HepG2 (cell line): ENCODE data around the gene RAB3B. TPM values are rescaled to one million over a fixed set of nuclear protein-coding genes. Genes with fewer than 3 reads are reported as not detected.
A peak's percentile ranks its signal among the peaks of the same experiment; 100 is the strongest.

Experiments
- ARID4A ChIP-seq: sonication (generic); formaldehyde crosslinking; IDR thresholded peaks from 2 replicates; pipeline ENCODE4 v1.5.0; 2020; ENCODE audit warnings: mild to moderate bottlenecking, missing genetic modification reagents, borderline replicate concordance
- E2F2 ChIP-seq: sonication (generic); formaldehyde crosslinking; IDR thresholded peaks from 2 replicates; pipeline ENCODE4 v1.4.0; 2020; ENCODE audit warnings: missing genetic modification reagents, borderline replicate concordance
- MZF1 ChIP-seq: sonication (generic); formaldehyde crosslinking; IDR thresholded peaks from 2 replicates; pipeline ENCODE4 v1.8.1; 2023; ENCODE audit warnings: mild to moderate bottlenecking, missing genetic modification reagents, borderline replicate concordance
- NFIC ChIP-seq: IDR thresholded peaks from 2 replicates; pipeline ENCODE4 v1.6.1; 2012; ENCODE audit warnings: mild to moderate bottlenecking, low read length, inconsistent platforms
- NR2F1 ChIP-seq, 2 experiments: fragments of 450-650 bp in 1 of 2; formaldehyde crosslinking in 1 of 2; IDR thresholded peaks; 2 replicates each; pipeline versions ENCODE4 v1.5.0 to v1.6.1; 2016 to 2020; ENCODE audit warnings: mild to moderate bottlenecking in 1 of 2, missing compliant biosample characterization in 1 of 2, missing genetic modification reagents in 1 of 2, moderate library complexity in 1 of 2
- SIN3A ChIP-seq: IDR thresholded peaks from 2 replicates; pipeline ENCODE4 v1.6.1; 2011; ENCODE audit warnings: low read depth, mild to moderate bottlenecking, control low read depth, low read length, borderline replicate concordance
- TFE3 ChIP-seq: IDR thresholded peaks from 2 replicates; pipeline ENCODE4 v1.6.1; 2016
- ZGPAT ChIP-seq: IDR thresholded peaks from 2 replicates; pipeline ENCODE4 v1.6.1; 2016; ENCODE audit warnings: mild to moderate bottlenecking
- ZNF503 ChIP-seq: sonication (generic); formaldehyde crosslinking; IDR thresholded peaks from 2 replicates; pipeline ENCODE4 v1.4.0; 2020; ENCODE audit warnings: missing genetic modification reagents
- ZNF788 ChIP-seq: sonication (generic); formaldehyde crosslinking; IDR thresholded peaks from 2 replicates; pipeline ENCODE4 v1.5.0; 2020; ENCODE audit warnings: mild to moderate bottlenecking, missing genetic modification reagents, borderline replicate concordance
- ZUFSP ChIP-seq: sonication (generic); formaldehyde crosslinking; IDR thresholded peaks from 2 replicates; pipeline ENCODE4 v1.9.0; 2021; ENCODE audit warnings: missing genetic modification reagents, mild to moderate bottlenecking, borderline replicate concordance
- polyA plus RNA-seq, 8 experiments: library from polyadenylated mRNA; depleted of rRNA in 3 of 8; stranded (reverse) in 7 of 8; unstranded in 1 of 8; fragments of >200 nt; fragmentation: Illumina TruSeq in 4 of 8; extraction: Trizol in 4 of 8; gene quantifications; 2 replicates each; pipeline versions ENCODE4 v1.2.1 to v1.2.3, GENCODE V29; 2011 to 2016; ENCODE audit warnings: low read depth in 4 of 8, missing spikeins in 1 of 8, mixed read lengths in 1 of 8; ENCODE audit not compliant: insufficient read depth in 1 of 8
- total RNA-seq, 5 experiments: library from RNA; depleted of rRNA; stranded (reverse); fragments of >200 nt; fragmentation: Illumina TruSeq; extraction: Trizol; gene quantifications; 2 replicates each; pipeline ENCODE4 v1.2.3, GENCODE V29; 2016; ENCODE audit warnings: low read depth in 1 of 5

Gene RAB3B
- total and polyA plus RNA-seq, 2 of the 13 experiments (the other 11 are each of a cell fraction or from before 2014, with no cell fraction given): 1.0 to 1.2 TPM

- TF ChIP-seq ARID4A (CRISPR knock-in tag): no peak
- TF ChIP-seq E2F2 (CRISPR knock-in tag): no peak
- TF ChIP-seq ZGPAT (CRISPR knock-in tag): peak; percentile 42; the same call in 1 of the 2 replicates
- no peak for TF ChIP-seq ZUFSP (CRISPR knock-in tag)
- TF ChIP-seq MZF1: no peak
- 0 out of 2 replicates have a peak, but pooled peaks have one; percentile 32 for TF ChIP-seq ZNF503
- TF ChIP-seq NR2F1 (CRISPR knock-in tag; IDR thresholded peaks at IDR 0.05): peak; percentile 73 to 74; a peak in 3 of 4 replicates
- TF ChIP-seq SIN3A: no peak
- peak; percentile 53; the same call in 1 of the 2 replicates for TF ChIP-seq NFIC
- TF ChIP-seq TFE3 (CRISPR knock-in tag): peak; percentile 63; the same call in 1 of the 2 replicates
- TF ChIP-seq ZNF788 (CRISPR knock-in tag): 0 out of 2 replicates have a peak, but pooled peaks have one; percentile 45
These were observed 21.9 kb downstream of the RAB3B start (continued) for GRCh38 chr1:51968632-51969031.
